ENCODE measurements around the gene KLF15.

DNA sequence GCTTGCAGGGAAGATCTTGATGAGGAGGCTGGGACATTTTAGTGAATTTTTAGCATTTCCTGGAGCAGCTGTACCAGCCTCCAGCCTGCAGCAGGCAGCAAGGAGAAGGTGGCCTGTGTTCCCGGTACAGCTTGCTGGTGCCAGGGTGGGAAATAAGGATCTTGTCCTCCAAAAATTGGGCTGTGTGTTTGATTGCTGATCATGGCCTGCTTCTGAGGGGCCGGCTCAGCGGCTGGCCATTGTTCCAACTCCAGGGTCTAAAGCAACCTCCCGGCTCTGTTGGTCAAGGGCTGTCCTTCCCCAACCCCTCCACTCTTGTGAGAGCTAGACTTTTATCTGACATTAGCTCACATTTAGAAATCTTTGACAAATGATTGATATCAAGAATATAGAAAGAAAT, 42.5 kb upstream of the KLF15 start:
- TF ChIP-seq, protein P1, sequence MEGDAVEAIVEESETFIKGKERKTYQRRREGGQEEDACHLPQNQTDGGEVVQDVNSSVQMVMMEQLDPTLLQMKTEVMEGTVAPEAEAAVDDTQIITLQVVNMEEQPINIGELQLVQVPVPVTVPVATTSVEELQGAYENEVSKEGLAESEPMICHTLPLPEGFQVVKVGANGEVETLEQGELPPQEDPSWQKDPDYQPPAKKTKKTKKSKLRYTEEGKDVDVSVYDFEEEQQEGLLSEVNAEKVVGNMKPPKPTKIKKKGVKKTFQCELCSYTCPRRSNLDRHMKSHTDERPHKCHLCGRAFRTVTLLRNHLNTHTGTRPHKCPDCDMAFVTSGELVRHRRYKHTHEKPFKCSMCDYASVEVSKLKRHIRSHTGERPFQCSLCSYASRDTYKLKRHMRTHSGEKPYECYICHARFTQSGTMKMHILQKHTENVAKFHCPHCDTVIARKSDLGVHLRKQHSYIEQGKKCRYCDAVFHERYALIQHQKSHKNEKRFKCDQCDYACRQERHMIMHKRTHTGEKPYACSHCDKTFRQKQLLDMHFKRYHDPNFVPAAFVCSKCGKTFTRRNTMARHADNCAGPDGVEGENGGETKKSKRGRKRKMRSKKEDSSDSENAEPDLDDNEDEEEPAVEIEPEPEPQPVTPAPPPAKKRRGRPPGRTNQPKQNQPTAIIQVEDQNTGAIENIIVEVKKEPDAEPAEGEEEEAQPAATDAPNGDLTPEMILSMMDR (IDR thresholded peaks at IDR 0.05; ENCODE audit: control extremely low read depth in 1 of 3, insufficient read depth in 1 of 3, low read depth in 1 of 3, low read length in 3 of 3), result no peak
- TF ChIP-seq TCF12 (IDR thresholded peaks at IDR 0.05; ENCODE audit: low read depth, low read length), result no peak
- TF ChIP-seq TAF1 (IDR thresholded peaks at IDR 0.05; ENCODE audit: low read depth, low read length), result no peak
- TF ChIP-seq POLR2AphosphoS5 (IDR thresholded peaks at IDR 0.05; ENCODE audit: low read depth, low read length), result no peak
- no peak for TF ChIP-seq SIN3A (conservative IDR thresholded peaks at IDR 0.05 in 1 of 2, IDR thresholded peaks at IDR 0.05 in 1 of 2; ENCODE audit: low read depth in 1 of 2, low read length in 2 of 2)
- no peak for TF ChIP-seq POLR2A (IDR thresholded peaks at IDR 0.05; ENCODE audit: control extremely low read depth in 1 of 2, low read depth in 2 of 2, low read length in 2 of 2)
- no peak for TF ChIP-seq RNF2 (IDR thresholded peaks at IDR 0.05; ENCODE audit: borderline replicate concordance, low read depth, low read length, missing control alignments, poor library complexity, severe bottlenecking)
- no peak for TF ChIP-seq JUN (IDR thresholded peaks at IDR 0.05; ENCODE audit: low read depth, low read length)

Data from H1 (cell line).